T-helper 1 cell treated with Interleukin-12 subunit alpha and Interleukin-12 subunit beta and Interleukin-4 antibody, amounts not matched to agents 30 μg/mL and 1 μg/mL, for 36 hours (primary cell): ENCODE results near the gene UBE2H.
"Not testable (repeated sequence)": the region's sequence is repeated elsewhere in the genome, so short reads cannot be mapped to it uniquely, and the experiment has no call there.

Experiments used
- H3K27ac Mint-ChIP-seq: one replicate; pipeline ENCODE4 v1.8.0; 2021; ENCODE audit warnings: mild to moderate bottlenecking, mixed read lengths
- H3K27me3 Mint-ChIP-seq: one replicate; pipeline ENCODE4 v1.8.0; 2021; ENCODE audit warnings: low read depth, mixed read lengths
- H3K36me3 Mint-ChIP-seq: one replicate; pipeline ENCODE4 v1.8.0; 2021; ENCODE audit warnings: low read depth, mixed read lengths
- H3K4me1 Mint-ChIP-seq: one replicate; pipeline ENCODE4 v1.8.0; 2021; ENCODE audit warnings: low read depth, mixed read lengths
- H3K4me3 Mint-ChIP-seq: one replicate; pipeline ENCODE4 v1.8.0; 2021; ENCODE audit warnings: mild to moderate bottlenecking, moderate library complexity, mixed read lengths
- H3K9me3 Mint-ChIP-seq: one replicate; pipeline ENCODE4 v1.8.0; 2021; ENCODE audit warnings: mixed read lengths

UBE2H gene

GRCh38 chr7:129825209-129825970, 127.4 kb downstream of the UBE2H start:
- no peaks in the 10 kb centered on the region for H3K36me3 Mint-ChIP-seq
- H3K27ac Mint-ChIP-seq: peak overlapping the region; percentile 72
- H3K4me1 Mint-ChIP-seq: peaks cover 13% of the 10 kb centered on the region
- H3K4me3 Mint-ChIP-seq: peak overlapping the region; percentile 90
- no peaks in the 10 kb centered on the region for H3K27me3 Mint-ChIP-seq
- H3K9me3 Mint-ChIP-seq: no peaks in the 10 kb centered on the region

- Mint-ChIP-seq H3K4me3 (peak overlapping the region; percentile 90), H3K9me3 (no peaks in the 10 kb centered on the region), H3K36me3 (no peaks in the 10 kb centered on the region), H3K4me1 (peaks cover 6% of the 10 kb centered on the region), H3K27me3 (no peaks in the 10 kb centered on the region), H3K27ac (peak overlapping the region; percentile 72)
Observed at GRCh38 chr7:129824291-129825208, 128.2 kb downstream of the UBE2H start.

- not testable (repeated sequence) for H3K27me3 Mint-ChIP-seq, H3K4me3 Mint-ChIP-seq, H3K9me3 Mint-ChIP-seq, H3K36me3 Mint-ChIP-seq, H3K27ac Mint-ChIP-seq, H3K4me1 Mint-ChIP-seq
Observed at GRCh38 chr7:129823143-129823542, 129.6 kb downstream of the UBE2H start.

GRCh38 chr7:129821476-129821875, 131.3 kb downstream of the UBE2H start:
- H3K27me3 Mint-ChIP-seq: peaks cover 16% of the 10 kb centered on the region
- H3K27ac Mint-ChIP-seq: no peak overlapping the region
- peaks cover 2% of the 10 kb centered on the region for H3K36me3 Mint-ChIP-seq
- peaks cover 13% of the 10 kb centered on the region for H3K9me3 Mint-ChIP-seq
- no peak overlapping the region for H3K4me3 Mint-ChIP-seq
- H3K4me1 Mint-ChIP-seq: peaks cover 6% of the 10 kb centered on the region

GRCh38 chr7:129816742-129817141, 136.0 kb downstream of the UBE2H start:
- Mint-ChIP-seq H3K4me3 (no peak overlapping the region), H3K36me3 (peaks cover 2% of the 10 kb centered on the region), H3K27ac (no peak overlapping the region), H3K4me1 (no peaks in the 10 kb centered on the region), H3K27me3 (peaks cover 38% of the 10 kb centered on the region), H3K9me3 (peaks cover 13% of the 10 kb centered on the region)

- no peaks in the 10 kb centered on the region for H3K9me3 Mint-ChIP-seq
- no peak overlapping the region for H3K4me3 Mint-ChIP-seq
- H3K4me1 Mint-ChIP-seq: no peaks in the 10 kb centered on the region
- no peaks in the 10 kb centered on the region for H3K36me3 Mint-ChIP-seq
- H3K27me3 Mint-ChIP-seq: peaks cover 9% of the 10 kb centered on the region
- no peak overlapping the region for H3K27ac Mint-ChIP-seq
Observed at GRCh38 chr7:129807863-129808262, 144.9 kb downstream of the UBE2H start.

GRCh38 chr7:129804890-129805719, 147.7 kb downstream of the UBE2H start:
- H3K27me3 Mint-ChIP-seq: no peaks in the 10 kb centered on the region
- no peak overlapping the region for H3K27ac Mint-ChIP-seq
- no peaks in the 10 kb centered on the region for H3K9me3 Mint-ChIP-seq
- no peak overlapping the region for H3K4me3 Mint-ChIP-seq
- no peaks in the 10 kb centered on the region for H3K36me3 Mint-ChIP-seq
- H3K4me1 Mint-ChIP-seq: no peaks in the 10 kb centered on the region

- Mint-ChIP-seq H3K4me1 (no peaks in the 10 kb centered on the region), H3K27ac (no peak overlapping the region), H3K36me3 (no peaks in the 10 kb centered on the region), H3K9me3 (no peaks in the 10 kb centered on the region), H3K27me3 (no peaks in the 10 kb centered on the region), H3K4me3 (no peak overlapping the region)
Observed at GRCh38 chr7:129804111-129804889, 148.5 kb downstream of the UBE2H start.

- no peaks in the 10 kb centered on the region for H3K27me3 Mint-ChIP-seq
- no peaks in the 10 kb centered on the region for H3K9me3 Mint-ChIP-seq
- H3K4me1 Mint-ChIP-seq: no peaks in the 10 kb centered on the region
- H3K27ac Mint-ChIP-seq: no peak overlapping the region
- no peaks in the 10 kb centered on the region for H3K36me3 Mint-ChIP-seq
- no peak overlapping the region for H3K4me3 Mint-ChIP-seq
Observed at GRCh38 chr7:129803546-129804081, 149.1 kb downstream of the UBE2H start.

- H3K4me3 Mint-ChIP-seq: no peak overlapping the region
- H3K4me1 Mint-ChIP-seq: no peaks in the 10 kb centered on the region
- no peak overlapping the region for H3K27ac Mint-ChIP-seq
- H3K27me3 Mint-ChIP-seq: no peaks in the 10 kb centered on the region
- H3K36me3 Mint-ChIP-seq: no peaks in the 10 kb centered on the region
- no peaks in the 10 kb centered on the region for H3K9me3 Mint-ChIP-seq
Observed at GRCh38 chr7:129801882-129802281, 150.9 kb downstream of the UBE2H start.

- Mint-ChIP-seq H3K27ac (no peak overlapping the region), H3K4me3 (no peak overlapping the region)
Observed at GRCh38 chr7:129800901-129801300, 151.9 kb downstream of the UBE2H start.

GRCh38 chr7:129799350-129799955, 153.3 kb downstream of the UBE2H start:
- Mint-ChIP-seq H3K4me3 (no peak overlapping the region), H3K36me3 (no peaks in the 10 kb centered on the region), H3K27ac (no peak overlapping the region), H3K4me1 (no peaks in the 10 kb centered on the region), H3K9me3 (no peaks in the 10 kb centered on the region), H3K27me3 (no peaks in the 10 kb centered on the region)

More at GRCh38 chr7:129800901-129801300, 151.9 kb downstream of the UBE2H start:
- Mint-ChIP-seq H3K4me1 (no peaks in the 10 kb centered on the region), H3K9me3 (no peaks in the 10 kb centered on the region), H3K36me3 (no peaks in the 10 kb centered on the region), H3K27me3 (no peaks in the 10 kb centered on the region)

GRCh38 chr7:129798616-129799349, 154.0 kb downstream of the UBE2H start:
- Mint-ChIP-seq H3K4me3 (no peak overlapping the region), H3K9me3 (no peaks in the 10 kb centered on the region), H3K36me3 (no peaks in the 10 kb centered on the region), H3K4me1 (no peaks in the 10 kb centered on the region), H3K27me3 (no peaks in the 10 kb centered on the region), H3K27ac (no peak overlapping the region)
